Measurements from ENCODE around the gene EGLN2.

Gene EGLN2

DNA sequence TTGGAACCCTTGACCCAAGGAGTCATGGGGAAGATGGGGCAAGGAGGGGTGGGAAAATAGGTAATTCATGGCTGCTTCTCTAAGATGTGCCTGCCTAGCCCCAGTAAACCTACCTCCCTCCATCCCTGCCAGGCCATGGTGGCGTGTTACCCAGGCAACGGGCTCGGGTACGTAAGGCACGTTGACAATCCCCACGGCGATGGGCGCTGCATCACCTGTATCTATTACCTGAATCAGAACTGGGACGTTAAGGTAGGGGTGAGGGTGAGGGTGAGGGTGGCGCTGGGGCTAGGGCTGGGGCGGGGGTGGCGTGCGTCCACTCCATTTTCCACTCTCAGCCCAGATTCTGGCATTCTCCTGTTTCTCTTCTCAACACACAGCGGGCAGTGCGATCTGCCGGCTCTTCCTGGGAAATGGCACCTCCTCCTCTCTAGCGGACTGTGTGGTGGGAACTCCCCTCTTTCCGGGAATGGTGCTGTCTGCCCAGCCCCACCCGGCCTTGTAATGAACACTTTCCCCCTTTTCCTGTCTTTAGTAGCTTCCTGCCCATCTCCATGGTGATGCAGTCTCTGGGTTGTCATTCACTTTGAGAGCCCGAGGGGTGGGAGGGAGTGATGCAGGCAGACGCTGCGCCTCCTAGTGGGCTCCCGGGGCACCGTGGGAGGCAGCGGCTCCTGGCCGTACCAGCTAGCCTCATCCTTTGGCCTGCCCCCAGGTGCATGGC lies 7.6 kb downstream of the EGLN2 start (continued):
- TF ChIP-seq, protein P1, sequence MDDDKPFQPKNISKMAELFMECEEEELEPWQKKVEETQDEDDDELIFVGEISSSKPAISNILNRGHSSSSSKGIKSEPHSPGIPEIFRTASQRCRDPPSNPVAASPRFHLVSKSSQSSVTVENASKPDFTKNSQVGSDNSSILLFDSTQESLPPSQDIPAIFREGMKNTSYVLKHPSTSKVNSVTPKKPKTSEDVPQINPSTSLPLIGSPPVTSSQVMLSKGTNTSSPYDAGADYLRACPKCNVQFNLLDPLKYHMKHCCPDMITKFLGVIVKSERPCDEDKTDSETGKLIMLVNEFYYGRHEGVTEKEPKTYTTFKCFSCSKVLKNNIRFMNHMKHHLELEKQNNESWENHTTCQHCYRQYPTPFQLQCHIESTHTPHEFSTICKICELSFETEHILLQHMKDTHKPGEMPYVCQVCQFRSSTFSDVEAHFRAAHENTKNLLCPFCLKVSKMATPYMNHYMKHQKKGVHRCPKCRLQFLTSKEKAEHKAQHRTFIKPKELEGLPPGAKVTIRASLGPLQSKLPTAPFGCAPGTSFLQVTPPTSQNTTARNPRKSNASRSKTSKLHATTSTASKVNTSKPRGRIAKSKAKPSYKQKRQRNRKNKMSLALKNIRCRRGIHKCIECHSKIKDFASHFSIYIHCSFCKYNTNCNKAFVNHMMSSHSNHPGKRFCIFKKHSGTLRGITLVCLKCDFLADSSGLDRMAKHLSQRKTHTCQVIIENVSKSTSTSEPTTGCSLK (tag by site-specific recombination; IDR thresholded peaks at IDR 0.05): no peak
- TF ChIP-seq REPIN1 (tag by site-specific recombination; IDR thresholded peaks at IDR 0.05; ENCODE audit: low read depth) (no peak), ZNF423 (tag by site-specific recombination; IDR thresholded peaks at IDR 0.05) (no peak), ZNF311 (tag by site-specific recombination; IDR thresholded peaks at IDR 0.05; ENCODE audit: borderline replicate concordance) (no peak), ZNF404 (tag by site-specific recombination; IDR thresholded peaks at IDR 0.05) (no peak)

DNA sequence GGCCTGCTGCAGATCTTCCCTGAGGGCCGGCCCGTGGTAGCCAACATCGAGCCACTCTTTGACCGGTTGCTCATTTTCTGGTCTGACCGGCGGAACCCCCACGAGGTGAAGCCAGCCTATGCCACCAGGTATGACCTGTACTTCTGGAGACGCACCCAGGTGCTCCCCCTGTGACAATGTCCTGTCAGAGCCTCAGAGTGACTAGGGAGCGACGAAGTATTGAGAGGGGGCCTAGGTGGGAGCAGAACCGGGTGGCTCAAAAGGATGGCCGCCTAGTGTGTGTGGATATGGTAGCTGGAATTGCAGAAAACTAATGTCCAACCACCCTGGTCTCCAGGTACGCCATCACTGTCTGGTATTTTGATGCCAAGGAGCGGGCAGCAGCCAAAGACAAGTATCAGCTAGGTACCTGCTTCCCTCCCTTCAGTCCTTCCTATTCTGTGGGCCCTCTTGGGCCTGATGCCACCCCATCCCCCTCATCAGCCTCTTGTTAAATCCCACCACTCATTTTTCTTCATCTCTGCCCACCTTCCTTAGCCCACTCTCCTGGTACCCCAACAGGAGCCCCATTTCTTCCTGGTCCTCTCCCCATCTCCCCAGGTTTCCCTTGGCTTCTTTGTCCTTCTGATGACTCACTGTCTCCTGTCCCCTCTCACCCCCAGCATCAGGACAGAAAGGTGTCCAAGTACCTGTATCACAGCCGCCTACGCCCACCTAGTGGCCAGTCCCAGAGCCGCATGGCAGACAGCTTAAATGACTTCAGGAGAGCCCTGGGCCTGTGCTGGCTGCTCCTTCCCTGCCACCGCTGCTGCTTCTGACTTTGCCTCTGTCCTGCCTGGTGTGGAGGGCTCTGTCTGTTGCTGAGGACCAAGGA lies 8.4 kb downstream of the EGLN2 start:
- Histone ChIP-seq H3K36me3 (ENCODE audit: control insufficient read depth in 2 of 2, insufficient read depth in 1 of 2, low read length in 2 of 2) (peaks cover 29 to 63% of the 10 kb centered on the region in 2 experiments), H3K4me3 (ENCODE audit: low read depth, low read length) (no peak overlapping the region), H3K4me1 (ENCODE audit: control insufficient read depth, insufficient read depth, low read length) (peaks cover 58% of the 10 kb centered on the region), H3K27ac (ENCODE audit: extremely low read depth, low read depth, low read length) (peak overlapping the region; percentile 28), H3K9me3 (ENCODE audit: control insufficient read depth, insufficient read depth, low read depth, low read length) (no peaks in the 10 kb centered on the region)
- POLR2A ChIA-PET: interaction anchor here (0.7 to 8.6 kb wide), 19 partner anchors 9 to 203 kb away, joined by 3 to 86 read pairs (median 6); partner anchors contain the start of genes ACTMAP, COQ8B, EGLN2 and ITPKC
- CTCF ChIA-PET: interaction anchor here (0.5 to 5.6 kb wide), 53 partner anchors 9 to 749 kb away, joined by 3 to 77 read pairs (median 4); partner anchors contain the start of genes ACTMAP, COQ8B, EGLN2 and ITPKC
- TF ChIP-seq KLF10 (tag by site-specific recombination; IDR thresholded peaks at IDR 0.05): no peak
- TF ChIP-seq, protein P2, sequence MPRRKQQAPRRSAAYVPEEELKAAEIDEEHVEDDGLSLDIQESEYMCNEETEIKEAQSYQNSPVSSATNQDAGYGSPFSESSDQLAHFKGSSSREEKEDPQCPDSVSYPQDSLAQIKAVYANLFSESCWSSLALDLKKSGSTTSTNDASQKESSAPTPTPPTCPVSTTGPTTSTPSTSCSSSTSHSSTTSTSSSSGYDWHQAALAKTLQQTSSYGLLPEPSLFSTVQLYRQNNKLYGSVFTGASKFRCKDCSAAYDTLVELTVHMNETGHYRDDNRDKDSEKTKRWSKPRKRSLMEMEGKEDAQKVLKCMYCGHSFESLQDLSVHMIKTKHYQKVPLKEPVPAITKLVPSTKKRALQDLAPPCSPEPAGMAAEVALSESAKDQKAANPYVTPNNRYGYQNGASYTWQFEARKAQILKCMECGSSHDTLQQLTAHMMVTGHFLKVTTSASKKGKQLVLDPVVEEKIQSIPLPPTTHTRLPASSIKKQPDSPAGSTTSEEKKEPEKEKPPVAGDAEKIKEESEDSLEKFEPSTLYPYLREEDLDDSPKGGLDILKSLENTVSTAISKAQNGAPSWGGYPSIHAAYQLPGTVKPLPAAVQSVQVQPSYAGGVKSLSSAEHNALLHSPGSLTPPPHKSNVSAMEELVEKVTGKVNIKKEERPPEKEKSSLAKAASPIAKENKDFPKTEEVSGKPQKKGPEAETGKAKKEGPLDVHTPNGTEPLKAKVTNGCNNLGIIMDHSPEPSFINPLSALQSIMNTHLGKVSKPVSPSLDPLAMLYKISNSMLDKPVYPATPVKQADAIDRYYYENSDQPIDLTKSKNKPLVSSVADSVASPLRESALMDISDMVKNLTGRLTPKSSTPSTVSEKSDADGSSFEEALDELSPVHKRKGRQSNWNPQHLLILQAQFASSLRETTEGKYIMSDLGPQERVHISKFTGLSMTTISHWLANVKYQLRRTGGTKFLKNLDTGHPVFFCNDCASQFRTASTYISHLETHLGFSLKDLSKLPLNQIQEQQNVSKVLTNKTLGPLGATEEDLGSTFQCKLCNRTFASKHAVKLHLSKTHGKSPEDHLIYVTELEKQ (tag by site-specific recombination; IDR thresholded peaks at IDR 0.05; ENCODE audit: borderline replicate concordance): no peak
- TF ChIP-seq SP3 (tag by site-specific recombination; IDR thresholded peaks at IDR 0.05): 0 out of 2 replicates have a peak, but pooled peaks have one; percentile 3
- TF ChIP-seq ZNF157 (tag by site-specific recombination; IDR thresholded peaks at IDR 0.05): 0 out of 2 replicates have a peak, but pooled peaks have one; percentile 30
- TF ChIP-seq ZEB2 (tag by site-specific recombination; IDR thresholded peaks at IDR 0.05): 0 out of 2 replicates have a peak, but pooled peaks have one; percentile 10
- no peak; the same call in 1 of the 2 replicates for TF ChIP-seq ZNF843 (tag by site-specific recombination; IDR thresholded peaks at IDR 0.05)
- 0 out of 2 replicates have a peak, but pooled peaks have one; percentile 45 for TF ChIP-seq KLF7 (tag by site-specific recombination; IDR thresholded peaks at IDR 0.05; ENCODE audit: borderline replicate concordance)
- TF ChIP-seq ZNF548 (tag by site-specific recombination; IDR thresholded peaks at IDR 0.05): 0 out of 2 replicates have a peak, but pooled peaks have one; percentile 40
- TF ChIP-seq ZNF133 (tag by site-specific recombination; IDR thresholded peaks at IDR 0.05): 0 out of 2 replicates have a peak, but pooled peaks have one; percentile 12
- TF ChIP-seq ZNF76 (tag by site-specific recombination; IDR thresholded peaks at IDR 0.05; ENCODE audit: borderline replicate concordance, low read depth): 0 out of 2 replicates have a peak, but pooled peaks have one; percentile 4
- TF ChIP-seq GLI2 (tag by site-specific recombination; IDR thresholded peaks at IDR 0.05; ENCODE audit: borderline replicate concordance, low read depth): no peak
- 0 out of 2 replicates have a peak, but pooled peaks have one; percentile 15 for TF ChIP-seq ZNF785 (tag by site-specific recombination; IDR thresholded peaks at IDR 0.05)
- TF ChIP-seq ZNF138 (tag by site-specific recombination; IDR thresholded peaks at IDR 0.05; ENCODE audit: borderline replicate concordance): 0 out of 2 replicates have a peak, but pooled peaks have one; percentile 33
- TF ChIP-seq, protein P3, sequence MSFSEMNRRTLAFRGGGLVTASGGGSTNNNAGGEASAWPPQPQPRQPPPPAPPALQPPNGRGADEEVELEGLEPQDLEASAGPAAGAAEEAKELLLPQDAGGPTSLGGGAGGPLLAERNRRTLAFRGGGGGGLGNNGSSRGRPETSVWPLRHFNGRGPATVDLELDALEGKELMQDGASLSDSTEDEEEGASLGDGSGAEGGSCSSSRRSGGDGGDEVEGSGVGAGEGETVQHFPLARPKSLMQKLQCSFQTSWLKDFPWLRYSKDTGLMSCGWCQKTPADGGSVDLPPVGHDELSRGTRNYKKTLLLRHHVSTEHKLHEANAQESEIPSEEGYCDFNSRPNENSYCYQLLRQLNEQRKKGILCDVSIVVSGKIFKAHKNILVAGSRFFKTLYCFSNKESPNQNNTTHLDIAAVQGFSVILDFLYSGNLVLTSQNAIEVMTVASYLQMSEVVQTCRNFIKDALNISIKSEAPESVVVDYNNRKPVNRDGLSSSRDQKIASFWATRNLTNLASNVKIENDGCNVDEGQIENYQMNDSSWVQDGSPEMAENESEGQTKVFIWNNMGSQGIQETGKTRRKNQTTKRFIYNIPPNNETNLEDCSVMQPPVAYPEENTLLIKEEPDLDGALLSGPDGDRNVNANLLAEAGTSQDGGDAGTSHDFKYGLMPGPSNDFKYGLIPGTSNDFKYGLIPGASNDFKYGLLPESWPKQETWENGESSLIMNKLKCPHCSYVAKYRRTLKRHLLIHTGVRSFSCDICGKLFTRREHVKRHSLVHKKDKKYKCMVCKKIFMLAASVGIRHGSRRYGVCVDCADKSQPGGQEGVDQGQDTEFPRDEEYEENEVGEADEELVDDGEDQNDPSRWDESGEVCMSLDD (tag by site-specific recombination; IDR thresholded peaks at IDR 0.05): peak; percentile 65; the same call in 1 of the 2 replicates
- TF ChIP-seq ZNF416 (tag by site-specific recombination; IDR thresholded peaks at IDR 0.05): no peak
- peak; percentile 37; the same call in 1 of the 2 replicates for TF ChIP-seq ZNF121 (tag by site-specific recombination; IDR thresholded peaks at IDR 0.05)
- no peak for TF ChIP-seq SCRT1 (tag by site-specific recombination; IDR thresholded peaks at IDR 0.05; ENCODE audit: borderline replicate concordance)
- TF ChIP-seq ZNF394 (tag by site-specific recombination; IDR thresholded peaks at IDR 0.05; ENCODE audit: borderline replicate concordance): peak; percentile 73; the same call in 1 of the 2 replicates
- no peak for TF ChIP-seq ZNF274 (IDR thresholded peaks at IDR 0.05; ENCODE audit: low read length)
- TF ChIP-seq ZNF274 (tag by site-specific recombination; IDR thresholded peaks at IDR 0.05; ENCODE audit: borderline replicate concordance): peak; percentile 15; the same call in 1 of the 2 replicates
